ENCODE data around the gene COPG1.

DNA sequence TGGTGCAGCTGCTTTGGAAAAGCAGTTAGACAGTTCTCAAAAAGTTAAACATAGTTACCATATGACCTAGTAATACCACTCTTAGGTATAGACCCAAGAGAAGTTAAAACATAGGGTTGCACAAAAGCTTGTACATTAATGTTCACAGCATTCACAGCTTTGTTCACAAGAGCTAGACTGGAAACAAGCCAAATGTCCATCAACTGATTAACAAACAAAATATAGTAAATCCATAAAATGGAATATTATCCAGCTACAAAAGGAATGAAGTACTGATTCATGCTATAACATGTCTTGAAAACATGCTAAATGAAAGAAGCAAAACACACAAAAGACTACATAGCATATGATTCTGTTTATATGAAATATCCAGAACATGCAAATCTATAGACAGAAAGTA is 2.8 kb upstream of the COPG1 start:
- TF ChIP-seq CHD2 (IDR thresholded peaks at IDR 0.05; ENCODE audit: borderline replicate concordance, low read depth, low read length) (no peak), TARDBP (IDR thresholded peaks at IDR 0.05; ENCODE audit: borderline replicate concordance) (no peak), GABPA (IDR thresholded peaks at IDR 0.05; ENCODE audit: low read depth) (no peak), POLR2AphosphoS5 (IDR thresholded peaks at IDR 0.05; ENCODE audit: low read length) (no peak), FOS (IDR thresholded peaks at IDR 0.05; ENCODE audit: borderline replicate concordance, extremely low read depth, insufficient read length) (no peak), RFX5 (IDR thresholded peaks at IDR 0.05; ENCODE audit: low read depth, low read length) (no peak), POLR2A (IDR thresholded peaks at IDR 0.05; ENCODE audit: low read depth, low read length) (no peak), RAD21 (IDR thresholded peaks at IDR 0.05; ENCODE audit: insufficient read depth, low read depth, low read length) (no peak), EZH2 (IDR thresholded peaks at IDR 0.05; ENCODE audit: borderline replicate concordance, control insufficient read depth, low read depth, low read length) (no peak), RCOR1 (conservative IDR thresholded peaks at IDR 0.05; ENCODE audit: low read depth, low read length) (no peak)
- TF ChIP-seq, protein P1, sequence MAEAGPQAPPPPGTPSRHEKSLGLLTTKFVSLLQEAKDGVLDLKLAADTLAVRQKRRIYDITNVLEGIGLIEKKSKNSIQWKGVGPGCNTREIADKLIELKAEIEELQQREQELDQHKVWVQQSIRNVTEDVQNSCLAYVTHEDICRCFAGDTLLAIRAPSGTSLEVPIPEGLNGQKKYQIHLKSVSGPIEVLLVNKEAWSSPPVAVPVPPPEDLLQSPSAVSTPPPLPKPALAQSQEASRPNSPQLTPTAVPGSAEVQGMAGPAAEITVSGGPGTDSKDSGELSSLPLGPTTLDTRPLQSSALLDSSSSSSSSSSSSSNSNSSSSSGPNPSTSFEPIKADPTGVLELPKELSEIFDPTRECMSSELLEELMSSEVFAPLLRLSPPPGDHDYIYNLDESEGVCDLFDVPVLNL (IDR thresholded peaks at IDR 0.05; ENCODE audit: low read depth, low read length): no peak
- TF ChIP-seq, protein P2, sequence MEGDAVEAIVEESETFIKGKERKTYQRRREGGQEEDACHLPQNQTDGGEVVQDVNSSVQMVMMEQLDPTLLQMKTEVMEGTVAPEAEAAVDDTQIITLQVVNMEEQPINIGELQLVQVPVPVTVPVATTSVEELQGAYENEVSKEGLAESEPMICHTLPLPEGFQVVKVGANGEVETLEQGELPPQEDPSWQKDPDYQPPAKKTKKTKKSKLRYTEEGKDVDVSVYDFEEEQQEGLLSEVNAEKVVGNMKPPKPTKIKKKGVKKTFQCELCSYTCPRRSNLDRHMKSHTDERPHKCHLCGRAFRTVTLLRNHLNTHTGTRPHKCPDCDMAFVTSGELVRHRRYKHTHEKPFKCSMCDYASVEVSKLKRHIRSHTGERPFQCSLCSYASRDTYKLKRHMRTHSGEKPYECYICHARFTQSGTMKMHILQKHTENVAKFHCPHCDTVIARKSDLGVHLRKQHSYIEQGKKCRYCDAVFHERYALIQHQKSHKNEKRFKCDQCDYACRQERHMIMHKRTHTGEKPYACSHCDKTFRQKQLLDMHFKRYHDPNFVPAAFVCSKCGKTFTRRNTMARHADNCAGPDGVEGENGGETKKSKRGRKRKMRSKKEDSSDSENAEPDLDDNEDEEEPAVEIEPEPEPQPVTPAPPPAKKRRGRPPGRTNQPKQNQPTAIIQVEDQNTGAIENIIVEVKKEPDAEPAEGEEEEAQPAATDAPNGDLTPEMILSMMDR (IDR thresholded peaks at IDR 0.05 in 2 of 3, conservative IDR thresholded peaks at IDR 0.05 in 1 of 3; ENCODE audit: control insufficient read depth in 2 of 3, extremely low read depth in 1 of 3, insufficient read depth in 1 of 3, low read depth in 3 of 3, low read length in 3 of 3): no peak
- TF ChIP-seq, protein P3, sequence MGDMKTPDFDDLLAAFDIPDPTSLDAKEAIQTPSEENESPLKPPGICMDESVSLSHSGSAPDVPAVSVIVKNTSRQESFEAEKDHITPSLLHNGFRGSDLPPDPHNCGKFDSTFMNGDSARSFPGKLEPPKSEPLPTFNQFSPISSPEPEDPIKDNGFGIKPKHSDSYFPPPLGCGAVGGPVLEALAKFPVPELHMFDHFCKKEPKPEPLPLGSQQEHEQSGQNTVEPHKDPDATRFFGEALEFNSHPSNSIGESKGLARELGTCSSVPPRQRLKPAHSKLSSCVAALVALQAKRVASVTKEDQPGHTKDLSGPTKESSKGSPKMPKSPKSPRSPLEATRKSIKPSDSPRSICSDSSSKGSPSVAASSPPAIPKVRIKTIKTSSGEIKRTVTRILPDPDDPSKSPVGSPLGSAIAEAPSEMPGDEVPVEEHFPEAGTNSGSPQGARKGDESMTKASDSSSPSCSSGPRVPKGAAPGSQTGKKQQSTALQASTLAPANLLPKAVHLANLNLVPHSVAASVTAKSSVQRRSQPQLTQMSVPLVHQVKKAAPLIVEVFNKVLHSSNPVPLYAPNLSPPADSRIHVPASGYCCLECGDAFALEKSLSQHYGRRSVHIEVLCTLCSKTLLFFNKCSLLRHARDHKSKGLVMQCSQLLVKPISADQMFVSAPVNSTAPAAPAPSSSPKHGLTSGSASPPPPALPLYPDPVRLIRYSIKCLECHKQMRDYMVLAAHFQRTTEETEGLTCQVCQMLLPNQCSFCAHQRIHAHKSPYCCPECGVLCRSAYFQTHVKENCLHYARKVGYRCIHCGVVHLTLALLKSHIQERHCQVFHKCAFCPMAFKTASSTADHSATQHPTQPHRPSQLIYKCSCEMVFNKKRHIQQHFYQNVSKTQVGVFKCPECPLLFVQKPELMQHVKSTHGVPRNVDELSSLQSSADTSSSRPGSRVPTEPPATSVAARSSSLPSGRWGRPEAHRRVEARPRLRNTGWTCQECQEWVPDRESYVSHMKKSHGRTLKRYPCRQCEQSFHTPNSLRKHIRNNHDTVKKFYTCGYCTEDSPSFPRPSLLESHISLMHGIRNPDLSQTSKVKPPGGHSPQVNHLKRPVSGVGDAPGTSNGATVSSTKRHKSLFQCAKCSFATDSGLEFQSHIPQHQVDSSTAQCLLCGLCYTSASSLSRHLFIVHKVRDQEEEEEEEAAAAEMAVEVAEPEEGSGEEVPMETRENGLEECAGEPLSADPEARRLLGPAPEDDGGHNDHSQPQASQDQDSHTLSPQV (IDR thresholded peaks at IDR 0.05): no peak
- TF ChIP-seq, protein P4, sequence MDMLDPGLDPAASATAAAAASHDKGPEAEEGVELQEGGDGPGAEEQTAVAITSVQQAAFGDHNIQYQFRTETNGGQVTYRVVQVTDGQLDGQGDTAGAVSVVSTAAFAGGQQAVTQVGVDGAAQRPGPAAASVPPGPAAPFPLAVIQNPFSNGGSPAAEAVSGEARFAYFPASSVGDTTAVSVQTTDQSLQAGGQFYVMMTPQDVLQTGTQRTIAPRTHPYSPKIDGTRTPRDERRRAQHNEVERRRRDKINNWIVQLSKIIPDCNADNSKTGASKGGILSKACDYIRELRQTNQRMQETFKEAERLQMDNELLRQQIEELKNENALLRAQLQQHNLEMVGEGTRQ (IDR thresholded peaks at IDR 0.05; ENCODE audit: borderline replicate concordance, low read depth, low read length): no peak
